Measurements from ENCODE around the gene FNIP2.

FNIP2 gene

GRCh38 chr4:158829254-158829653, 60.4 kb downstream of the FNIP2 start:
- no peak for TF ChIP-seq ZFX (IDR thresholded peaks at IDR 0.05; ENCODE audit: borderline replicate concordance)
- TF ChIP-seq, protein P1, sequence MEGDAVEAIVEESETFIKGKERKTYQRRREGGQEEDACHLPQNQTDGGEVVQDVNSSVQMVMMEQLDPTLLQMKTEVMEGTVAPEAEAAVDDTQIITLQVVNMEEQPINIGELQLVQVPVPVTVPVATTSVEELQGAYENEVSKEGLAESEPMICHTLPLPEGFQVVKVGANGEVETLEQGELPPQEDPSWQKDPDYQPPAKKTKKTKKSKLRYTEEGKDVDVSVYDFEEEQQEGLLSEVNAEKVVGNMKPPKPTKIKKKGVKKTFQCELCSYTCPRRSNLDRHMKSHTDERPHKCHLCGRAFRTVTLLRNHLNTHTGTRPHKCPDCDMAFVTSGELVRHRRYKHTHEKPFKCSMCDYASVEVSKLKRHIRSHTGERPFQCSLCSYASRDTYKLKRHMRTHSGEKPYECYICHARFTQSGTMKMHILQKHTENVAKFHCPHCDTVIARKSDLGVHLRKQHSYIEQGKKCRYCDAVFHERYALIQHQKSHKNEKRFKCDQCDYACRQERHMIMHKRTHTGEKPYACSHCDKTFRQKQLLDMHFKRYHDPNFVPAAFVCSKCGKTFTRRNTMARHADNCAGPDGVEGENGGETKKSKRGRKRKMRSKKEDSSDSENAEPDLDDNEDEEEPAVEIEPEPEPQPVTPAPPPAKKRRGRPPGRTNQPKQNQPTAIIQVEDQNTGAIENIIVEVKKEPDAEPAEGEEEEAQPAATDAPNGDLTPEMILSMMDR (IDR thresholded peaks at IDR 0.05) = no peak
- H3K27ac ChIP-seq = 0 out of 2 replicates have a peak overlapping the region, but pooled peaks have one; percentile 13

DNA sequence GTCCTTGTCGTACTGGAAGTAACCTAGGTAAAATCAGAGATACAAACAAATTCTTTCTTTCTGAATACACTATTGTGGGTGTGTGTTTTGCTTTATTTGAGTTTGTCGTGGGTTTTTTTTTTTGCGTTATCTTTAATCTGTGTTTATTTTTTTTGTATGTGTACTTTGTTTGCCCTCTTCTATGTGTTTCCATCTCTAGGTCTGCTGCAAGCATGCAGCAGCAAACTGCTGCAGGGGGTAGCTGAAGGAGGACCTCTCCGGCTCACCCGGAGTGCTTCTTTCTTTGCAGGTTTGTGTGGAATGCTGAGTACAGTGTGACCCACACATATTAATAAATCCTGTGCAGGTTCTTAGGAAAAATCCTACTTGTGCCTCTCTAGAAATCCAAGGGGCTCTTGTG, 64.8 kb downstream of the FNIP2 start:
- TF ChIP-seq, protein P1 (IDR thresholded peaks at IDR 0.05) = no peak
- no peak for TF ChIP-seq ZFX (IDR thresholded peaks at IDR 0.05; ENCODE audit: borderline replicate concordance)
- peak overlapping the region; percentile 4; the same call in 1 of the 2 replicates for H3K27ac ChIP-seq

GRCh38 chr4:158835226-158836001, 66.6 kb downstream of the FNIP2 start:
- no peak for TF ChIP-seq ZFX (IDR thresholded peaks at IDR 0.05; ENCODE audit: borderline replicate concordance)
- TF ChIP-seq, protein P1 (IDR thresholded peaks at IDR 0.05) = no peak
- no peak overlapping the region for H3K27ac ChIP-seq

DNA sequence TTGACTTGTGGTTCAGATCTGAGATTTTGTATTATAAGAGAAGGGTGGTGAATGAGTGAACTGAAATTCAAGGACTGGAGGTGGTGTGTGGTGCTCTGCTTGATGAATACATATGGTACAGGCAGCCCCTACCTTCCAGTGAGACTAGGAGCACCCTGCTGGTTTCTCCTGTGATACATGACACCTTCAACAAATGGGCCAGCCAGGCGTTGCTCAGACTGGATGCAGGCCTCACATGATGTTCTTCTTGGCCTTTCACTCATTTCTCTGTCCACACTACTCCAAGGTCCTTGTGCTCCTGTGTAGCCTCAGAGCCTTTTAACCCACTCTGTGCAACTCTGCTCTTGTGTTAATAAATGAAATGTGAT, 67.2 kb downstream of the FNIP2 start:
- H3K27ac ChIP-seq = no peak overlapping the region
- TF ChIP-seq, protein P1 (IDR thresholded peaks at IDR 0.05) = no peak
- TF ChIP-seq ZFX (IDR thresholded peaks at IDR 0.05; ENCODE audit: borderline replicate concordance) = no peak

- TF ChIP-seq, protein P1 (IDR thresholded peaks at IDR 0.05) = no peak
- no peak for TF ChIP-seq ZFX (IDR thresholded peaks at IDR 0.05; ENCODE audit: borderline replicate concordance)
- no peak overlapping the region for H3K27ac ChIP-seq
These were observed 68.1 kb downstream of the FNIP2 start for GRCh38 chr4:158836828-158837449.

GRCh38 chr4:158837527-158838141, 68.8 kb downstream of the FNIP2 start:
- TF ChIP-seq, protein P1 (IDR thresholded peaks at IDR 0.05) = no peak
- TF ChIP-seq ZFX (IDR thresholded peaks at IDR 0.05; ENCODE audit: borderline replicate concordance) = no peak
- no peak overlapping the region for H3K27ac ChIP-seq

DNA sequence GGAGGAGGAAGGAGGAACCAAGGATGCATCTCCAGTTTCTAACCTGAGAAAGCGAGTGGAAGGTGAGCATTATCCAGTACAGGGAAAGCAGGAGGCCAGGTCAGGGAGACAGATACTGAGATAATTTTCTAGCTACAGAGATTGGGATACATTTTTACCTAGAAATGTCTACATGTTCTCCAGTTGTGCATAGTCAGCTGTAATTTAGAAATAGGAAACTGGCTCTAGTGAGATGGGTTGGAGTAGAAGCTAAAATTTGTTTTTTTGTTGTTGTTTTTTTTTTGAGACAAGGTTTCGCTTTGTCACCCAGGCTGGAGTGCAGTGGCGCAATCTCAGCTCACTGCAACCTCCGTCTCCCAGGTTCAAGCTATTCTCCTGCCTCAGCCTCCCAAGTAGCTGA, 71.3 kb downstream of the FNIP2 start:
- TF ChIP-seq, protein P1 (IDR thresholded peaks at IDR 0.05) = no peak
- TF ChIP-seq ZFX (IDR thresholded peaks at IDR 0.05; ENCODE audit: borderline replicate concordance) = no peak
- no peak overlapping the region for H3K27ac ChIP-seq
